ENCODE results near the gene MPRIP. TPM values are rescaled to one million over a fixed set of nuclear protein-coding genes. Genes with fewer than 3 reads are reported as not detected.

MPRIP gene
- total RNA-seq, 2 donors from 2014 or later, result 235 to 252 TPM

DNA sequence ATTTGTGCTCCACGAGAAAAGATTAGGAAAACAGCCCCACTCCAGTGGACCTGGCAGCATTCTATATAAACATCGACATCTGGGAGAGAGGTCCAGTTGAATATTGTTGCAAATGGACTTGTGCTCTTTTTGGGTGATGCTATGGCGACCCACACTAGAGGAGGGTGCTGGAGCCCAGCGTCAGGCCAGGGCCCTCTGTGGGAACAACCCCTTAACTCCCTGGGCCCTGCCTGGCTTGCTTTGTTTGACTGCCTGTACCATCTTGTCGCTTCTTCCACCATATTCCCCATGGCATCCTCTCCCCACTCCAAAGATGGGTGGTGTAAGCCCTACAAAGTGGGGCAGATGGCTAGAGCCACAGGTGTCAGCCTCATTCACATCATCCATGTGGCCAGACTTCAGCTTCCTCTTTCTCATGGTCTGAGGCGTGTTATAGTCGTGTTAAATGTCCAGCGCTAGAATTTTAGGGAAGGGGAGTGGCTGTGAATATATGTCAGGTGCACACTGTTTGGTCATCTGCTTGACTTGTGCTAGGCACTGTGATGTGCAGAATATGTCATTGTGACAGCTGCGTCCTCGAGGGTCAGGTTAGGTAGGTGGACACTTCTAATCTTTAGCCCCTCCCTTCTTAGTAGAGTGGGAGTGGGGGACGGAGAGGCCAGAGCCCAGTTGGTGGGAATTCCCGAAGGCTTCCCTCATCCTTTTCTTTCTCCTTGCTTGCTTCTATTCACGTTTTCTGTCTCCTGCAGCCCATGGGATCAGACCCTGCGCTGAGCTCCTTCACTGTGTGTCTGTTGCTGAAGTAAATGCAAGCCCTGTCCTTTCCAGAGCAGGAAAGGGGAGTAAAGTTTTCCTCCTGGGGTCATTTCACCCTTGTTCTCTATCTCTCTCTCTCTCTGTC lies 49.8 kb downstream of the MPRIP start:
- H3K4me1 ChIP-seq (ENCODE audit: control insufficient read depth in 1 of 2, low read depth in 2 of 2), result peaks cover 19 to 70% of the 10 kb centered on the region in 2 donors
- TF ChIP-seq, protein P1, sequence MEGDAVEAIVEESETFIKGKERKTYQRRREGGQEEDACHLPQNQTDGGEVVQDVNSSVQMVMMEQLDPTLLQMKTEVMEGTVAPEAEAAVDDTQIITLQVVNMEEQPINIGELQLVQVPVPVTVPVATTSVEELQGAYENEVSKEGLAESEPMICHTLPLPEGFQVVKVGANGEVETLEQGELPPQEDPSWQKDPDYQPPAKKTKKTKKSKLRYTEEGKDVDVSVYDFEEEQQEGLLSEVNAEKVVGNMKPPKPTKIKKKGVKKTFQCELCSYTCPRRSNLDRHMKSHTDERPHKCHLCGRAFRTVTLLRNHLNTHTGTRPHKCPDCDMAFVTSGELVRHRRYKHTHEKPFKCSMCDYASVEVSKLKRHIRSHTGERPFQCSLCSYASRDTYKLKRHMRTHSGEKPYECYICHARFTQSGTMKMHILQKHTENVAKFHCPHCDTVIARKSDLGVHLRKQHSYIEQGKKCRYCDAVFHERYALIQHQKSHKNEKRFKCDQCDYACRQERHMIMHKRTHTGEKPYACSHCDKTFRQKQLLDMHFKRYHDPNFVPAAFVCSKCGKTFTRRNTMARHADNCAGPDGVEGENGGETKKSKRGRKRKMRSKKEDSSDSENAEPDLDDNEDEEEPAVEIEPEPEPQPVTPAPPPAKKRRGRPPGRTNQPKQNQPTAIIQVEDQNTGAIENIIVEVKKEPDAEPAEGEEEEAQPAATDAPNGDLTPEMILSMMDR (IDR thresholded peaks at IDR 0.05), result no peak
- no peak for DNase-seq (ENCODE audit: low spot score)

DNA sequence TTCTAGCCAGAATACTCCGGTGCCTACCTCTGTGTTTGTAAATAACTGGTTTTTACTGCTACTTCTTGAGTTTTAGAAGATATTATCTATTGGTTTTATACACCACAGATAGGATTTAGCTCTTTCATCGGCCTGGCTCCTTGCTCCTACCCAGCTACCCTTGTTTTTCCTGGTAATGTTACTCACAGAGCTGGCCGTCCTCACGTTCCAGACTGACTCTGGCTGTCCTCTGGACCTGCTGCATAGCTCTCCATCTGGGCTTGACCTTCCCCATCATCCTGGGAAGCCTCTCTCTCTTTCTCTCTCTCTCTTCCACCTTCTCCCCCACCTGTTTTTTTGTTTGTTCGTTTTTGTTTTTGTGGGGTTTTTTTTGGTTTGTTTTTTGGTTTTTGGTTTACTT lies 51.5 kb downstream of the MPRIP start:
- Histone ChIP-seq H3K4me1 (ENCODE audit: control insufficient read depth in 1 of 2, low read depth in 2 of 2) (peaks cover 34 to 80% of the 10 kb centered on the region in 2 donors), H3K4me3 (no peak overlapping the region), H3K27me3 (replicated peaks; ENCODE audit: insufficient read depth) (no peaks in the 10 kb centered on the region), H3K27ac (peak overlapping the region in 1 of 2 donors; percentile 25), H3K9me3 (no peaks in the 10 kb centered on the region), H3K36me3 (no peaks in the 10 kb centered on the region)
- no peak for ATAC-seq (ENCODE audit: insufficient number of reproducible peaks, low FRiP score, low read depth)
- DNase-seq (ENCODE audit: low spot score), result no peak
- TF ChIP-seq, protein P1 (IDR thresholded peaks at IDR 0.05), result no peak

More for the DNA sequence above, 49.8 kb downstream of the MPRIP start:
- Histone ChIP-seq H3K4me3 (no peak overlapping the region), H3K36me3 (no peaks in the 10 kb centered on the region), H3K9me3 (no peaks in the 10 kb centered on the region), H3K27me3 (replicated peaks; ENCODE audit: insufficient read depth) (no peaks in the 10 kb centered on the region), H3K27ac (no peak overlapping the region)
- ATAC-seq (ENCODE audit: insufficient number of reproducible peaks, low FRiP score, low read depth), result no peak

DNA sequence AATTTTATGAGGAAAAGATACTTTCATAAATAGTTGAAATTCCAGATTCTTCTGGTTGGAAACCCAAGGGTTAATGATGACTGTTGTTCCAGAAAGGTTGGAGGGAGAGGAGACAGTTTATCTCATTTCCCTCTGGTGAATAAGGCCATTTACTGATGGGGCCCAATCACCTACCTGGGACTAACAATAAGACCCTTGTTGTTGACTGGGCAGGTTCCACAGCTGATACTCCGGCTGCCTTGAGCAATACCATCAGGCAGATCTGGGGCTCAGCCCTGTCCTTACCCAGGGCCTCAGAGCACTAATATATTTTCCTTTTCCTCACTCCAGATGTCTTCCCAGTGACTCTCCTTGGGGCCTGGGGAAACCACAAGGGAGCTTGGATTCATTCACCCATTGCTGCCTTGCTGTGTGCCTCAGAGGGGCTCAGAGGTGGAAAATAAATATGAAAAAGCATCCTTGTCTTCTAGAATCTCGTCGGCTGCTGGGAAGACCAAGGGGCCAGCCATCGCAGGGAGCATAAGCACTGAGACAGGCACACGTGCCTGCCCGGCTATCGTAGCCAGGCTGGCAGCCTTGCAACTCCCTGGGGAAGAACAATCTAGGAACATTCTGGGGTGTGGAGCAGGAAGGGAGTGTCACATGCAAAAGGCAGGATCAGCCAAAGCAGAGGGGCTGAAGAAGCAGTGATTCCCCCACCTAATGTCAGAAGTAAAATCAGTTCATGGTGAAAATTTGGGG lies 54.4 kb downstream of the MPRIP start:
- H3K4me1 ChIP-seq (ENCODE audit: control insufficient read depth in 1 of 2, low read depth in 2 of 2), result peaks cover 39 to 73% of the 10 kb centered on the region in 2 donors
- H3K27ac ChIP-seq, result peak overlapping the region in 1 of 2 donors; percentile 31
- ATAC-seq (ENCODE audit: insufficient number of reproducible peaks, low FRiP score, low read depth), result no peak

DNA sequence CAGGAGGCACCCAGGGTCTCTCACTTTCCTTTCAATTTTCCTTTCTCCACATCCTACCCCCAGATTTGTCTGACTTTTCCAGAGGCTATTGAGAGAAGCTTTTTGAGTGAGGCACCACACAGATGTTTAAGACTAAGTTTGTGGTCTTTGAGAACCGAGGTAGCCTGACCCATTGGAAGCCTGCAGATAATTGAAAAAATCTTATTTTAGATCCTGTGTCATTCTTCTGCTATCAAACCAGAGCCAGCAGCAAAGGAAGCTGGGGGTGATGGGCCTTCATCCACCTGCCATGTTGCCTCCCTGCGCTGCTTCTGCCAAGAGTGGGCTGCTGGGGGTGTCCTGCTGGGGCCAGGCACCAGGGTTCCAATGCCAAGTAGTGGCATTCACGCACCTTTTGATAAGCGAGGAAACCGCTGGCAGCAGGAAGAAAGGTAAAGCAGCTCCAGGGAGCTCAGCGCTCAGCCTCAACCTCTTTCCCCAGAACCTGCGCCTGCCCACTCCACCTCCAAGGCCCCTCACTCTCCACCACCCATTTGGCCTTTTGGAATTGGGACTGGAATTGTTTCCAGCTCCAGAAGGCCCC lies 55.6 kb downstream of the MPRIP start:
- Histone ChIP-seq H3K9me3 (no peaks in the 10 kb centered on the region), H3K4me1 (ENCODE audit: control insufficient read depth in 1 of 2, low read depth in 2 of 2) (peaks cover 35 to 60% of the 10 kb centered on the region in 2 donors), H3K27ac (peak overlapping the region in 1 of 2 donors; percentile 46), H3K4me3 (no peak overlapping the region), H3K27me3 (replicated peaks; ENCODE audit: insufficient read depth) (no peaks in the 10 kb centered on the region), H3K36me3 (no peaks in the 10 kb centered on the region)
- ATAC-seq (ENCODE audit: insufficient number of reproducible peaks, low FRiP score, low read depth) (no peak), DNase-seq (ENCODE audit: low spot score) (no peak)
- TF ChIP-seq, protein P1 (IDR thresholded peaks at IDR 0.05), result no peak

More for the DNA sequence above, 54.4 kb downstream of the MPRIP start:
- TF ChIP-seq, protein P1 (IDR thresholded peaks at IDR 0.05), result no peak
- Histone ChIP-seq H3K27me3 (replicated peaks; ENCODE audit: insufficient read depth) (no peaks in the 10 kb centered on the region), H3K36me3 (no peaks in the 10 kb centered on the region), H3K4me3 (no peak overlapping the region), H3K9me3 (no peaks in the 10 kb centered on the region)
- no peak for DNase-seq (ENCODE audit: low spot score)
